Fibroblast of villous mesenchyme (primary cell): Measurements from ENCODE around the gene FBXL14. TPM values are rescaled to one million over a fixed set of nuclear protein-coding genes. Genes with fewer than 3 reads are reported as not detected.

Source experiments
- DNase-seq: peaks from one replicate; pipeline ENCODE4 v3.0.0-alpha.2; 2010; ENCODE audit warnings: low read depth
- H3K4me3 ChIP-seq: 2 replicates; pipeline ENCODE4 v1.5.1; 2011; ENCODE audit warnings: low read depth, mild to moderate bottlenecking, low read length
- total RNA-seq: library from RNA; depleted of rRNA; stranded (reverse); fragments of >200 nt; gene quantifications from 2 replicates; pipeline ENCODE4 v1.2.3, GENCODE V29; 2012
- TF ChIP-seq, protein P1 (sequence below): IDR thresholded peaks from 2 replicates; pipeline ENCODE4 v1.5.1; 2012; ENCODE audit warnings: low read depth, mild to moderate bottlenecking, low read length; ENCODE audit not compliant: insufficient read depth

Gene FBXL14
- total RNA-seq, 1 donor, result 9.5 TPM

- peak; percentile 46 for DNase-seq
- peak overlapping the region; percentile 54 for H3K4me3 ChIP-seq
- TF ChIP-seq, protein P1, sequence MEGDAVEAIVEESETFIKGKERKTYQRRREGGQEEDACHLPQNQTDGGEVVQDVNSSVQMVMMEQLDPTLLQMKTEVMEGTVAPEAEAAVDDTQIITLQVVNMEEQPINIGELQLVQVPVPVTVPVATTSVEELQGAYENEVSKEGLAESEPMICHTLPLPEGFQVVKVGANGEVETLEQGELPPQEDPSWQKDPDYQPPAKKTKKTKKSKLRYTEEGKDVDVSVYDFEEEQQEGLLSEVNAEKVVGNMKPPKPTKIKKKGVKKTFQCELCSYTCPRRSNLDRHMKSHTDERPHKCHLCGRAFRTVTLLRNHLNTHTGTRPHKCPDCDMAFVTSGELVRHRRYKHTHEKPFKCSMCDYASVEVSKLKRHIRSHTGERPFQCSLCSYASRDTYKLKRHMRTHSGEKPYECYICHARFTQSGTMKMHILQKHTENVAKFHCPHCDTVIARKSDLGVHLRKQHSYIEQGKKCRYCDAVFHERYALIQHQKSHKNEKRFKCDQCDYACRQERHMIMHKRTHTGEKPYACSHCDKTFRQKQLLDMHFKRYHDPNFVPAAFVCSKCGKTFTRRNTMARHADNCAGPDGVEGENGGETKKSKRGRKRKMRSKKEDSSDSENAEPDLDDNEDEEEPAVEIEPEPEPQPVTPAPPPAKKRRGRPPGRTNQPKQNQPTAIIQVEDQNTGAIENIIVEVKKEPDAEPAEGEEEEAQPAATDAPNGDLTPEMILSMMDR, result no peak
Observed at GRCh38 chr12:1630827-1631591, 36.6 kb upstream of the FBXL14 start.

DNA sequence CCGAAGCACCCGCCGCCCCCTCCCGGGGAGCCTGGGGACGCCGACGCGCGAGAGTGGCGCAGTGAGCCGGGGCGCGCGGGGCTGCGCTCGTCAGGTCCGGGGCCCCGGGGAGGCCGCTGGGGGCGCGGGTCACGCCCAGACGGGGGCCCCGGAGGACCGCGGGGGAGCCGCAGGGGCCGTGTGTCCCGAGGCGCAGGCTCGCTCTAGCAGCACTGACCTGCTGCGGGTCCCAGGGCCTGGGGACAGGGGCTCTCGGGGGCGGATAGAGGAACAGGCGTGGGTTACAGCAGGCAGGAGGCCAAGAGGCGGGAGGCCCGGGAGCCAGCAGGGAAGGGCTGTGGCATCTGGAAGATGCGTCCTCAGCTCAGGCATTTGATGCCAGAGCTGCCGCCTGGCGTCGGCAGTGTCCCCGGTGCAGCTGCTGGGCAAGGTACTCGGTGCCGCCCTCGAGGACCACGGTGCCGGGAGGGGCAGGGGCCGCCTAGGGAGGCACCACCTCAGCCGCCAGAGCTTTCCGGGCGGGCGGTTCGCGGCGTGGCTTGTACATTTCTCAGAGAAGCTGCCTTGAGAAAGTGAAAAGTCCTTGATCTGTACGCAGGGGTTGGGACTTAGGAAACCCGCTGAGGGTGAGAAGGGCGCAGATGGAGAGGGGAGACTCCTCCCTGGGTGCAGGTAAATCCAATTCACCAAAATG lies 35.9 kb upstream of the FBXL14 start:
- peak overlapping the region; percentile 54 for H3K4me3 ChIP-seq
- TF ChIP-seq, protein P1, result peak; percentile 9
- no peak for DNase-seq

GRCh38 chr12:1629338-1630132 lies 35.2 kb upstream of the FBXL14 start:
- DNase-seq, result no peak
- TF ChIP-seq, protein P1, result peak; percentile 17
- H3K4me3 ChIP-seq, result peak overlapping the region; percentile 54

- DNase-seq, result no peak
- TF ChIP-seq, protein P1, result no peak
- peak within 1 kb of the TSS; percentile 54 for H3K4me3 ChIP-seq
Observed at GRCh38 chr12:1628666-1629337, 34.4 kb upstream of the FBXL14 start, which contains the start of gene WNT5B. Gene WNT5B (plus strand): TSS chr12:1629231. CDS start chr12:1631355, 2,124 bp downstream.

DNA sequence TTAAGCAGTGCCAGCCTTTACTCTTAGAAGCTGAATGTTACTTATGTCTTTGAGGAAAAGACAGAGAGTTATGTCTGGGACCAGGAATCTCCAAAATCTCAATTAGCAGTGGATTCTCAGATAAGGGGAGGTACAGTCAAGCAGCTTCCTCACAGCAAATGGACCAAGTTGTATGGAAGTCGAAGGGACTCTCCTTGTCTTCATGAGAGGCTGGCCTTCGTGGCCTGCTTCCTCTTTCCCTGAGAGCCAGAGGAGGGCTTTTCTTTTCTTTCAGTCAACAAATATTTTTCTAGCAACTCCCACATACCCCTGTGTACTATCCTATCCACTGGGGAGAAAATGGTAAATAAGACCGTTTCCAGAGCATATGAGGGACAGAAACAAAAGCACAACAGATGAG lies 28.0 kb upstream of the FBXL14 start:
- peak; percentile 67 for DNase-seq
- TF ChIP-seq, protein P1, result no peak
- H3K4me3 ChIP-seq, result no peak overlapping the region

DNA sequence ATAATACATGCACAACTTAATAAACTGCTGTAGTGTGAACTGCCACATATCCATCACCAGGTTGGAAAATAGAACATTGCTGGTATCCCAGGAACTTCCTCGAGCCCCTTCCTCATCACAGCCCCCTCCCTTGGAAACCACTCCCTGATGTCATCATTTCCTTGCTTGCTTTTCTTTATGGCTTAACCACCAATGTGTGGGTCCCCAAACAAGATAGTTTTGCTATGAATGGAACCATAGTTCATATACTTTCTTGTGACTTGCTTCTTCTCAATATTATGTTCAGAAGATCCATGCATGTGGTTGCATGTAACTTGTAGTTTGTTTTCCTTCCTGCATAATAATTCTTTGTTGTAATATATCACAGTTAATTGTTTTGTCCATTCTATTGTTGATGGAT lies 25.7 kb upstream of the FBXL14 start:
- TF ChIP-seq, protein P1, result no peak
- H3K4me3 ChIP-seq, result no peak overlapping the region
- no peak for DNase-seq
